H9 (cell line): ENCODE data around the gene CNIH2. TPM values are rescaled to one million over a fixed set of nuclear protein-coding genes. Genes with fewer than 3 reads are reported as not detected.
"Not testable (repeated sequence)": the region's sequence is repeated elsewhere in the genome, so short reads cannot be mapped to it uniquely, and the experiment has no call there.

Source experiments
- DNase-seq: peaks from one replicate; pipeline ENCODE4 v3.0.0-alpha.2; 2017
- H2AFZ ChIP-seq: one replicate; pipeline ENCODE4 v1.6.1; 2013; ENCODE audit warnings: mild to moderate bottlenecking, low read length, control low read depth, moderate library complexity
- H2AK5ac ChIP-seq: 2 replicates; pipeline ENCODE4 v1.6.1; 2013; ENCODE audit warnings: low read length, control low read depth, mixed read lengths; ENCODE audit not compliant: insufficient read length
- H2BK120ac ChIP-seq: one replicate; pipeline ENCODE4 v1.6.1; 2013; ENCODE audit warnings: low read depth, mild to moderate bottlenecking, low read length, control low read depth, inconsistent platforms; ENCODE audit not compliant: poor library complexity, severe bottlenecking
- H2BK12ac ChIP-seq: 2 replicates; pipeline ENCODE4 v1.6.1; 2013; ENCODE audit warnings: low read length, control low read depth, mixed read lengths, low read depth; ENCODE audit not compliant: insufficient read length
- H2BK15ac ChIP-seq: 2 replicates; pipeline ENCODE4 v1.6.1; 2013; ENCODE audit warnings: low read depth, low read length, control low read depth
- H2BK20ac ChIP-seq: one replicate; pipeline ENCODE4 v1.6.1; 2013; ENCODE audit warnings: low read depth, mild to moderate bottlenecking, low read length, control low read depth, inconsistent platforms; ENCODE audit not compliant: poor library complexity, severe bottlenecking
- H2BK5ac ChIP-seq: 2 replicates; pipeline ENCODE4 v1.6.1; 2013; ENCODE audit warnings: low read length, control low read depth, mixed read lengths; ENCODE audit not compliant: insufficient read length
- H3K14ac ChIP-seq: 2 replicates; pipeline ENCODE4 v1.6.1; 2013; ENCODE audit warnings: low read length, control low read depth; ENCODE audit not compliant: insufficient read depth
- H3K18ac ChIP-seq: 2 replicates; pipeline ENCODE4 v1.6.1; 2013; ENCODE audit warnings: low read depth, mild to moderate bottlenecking, mixed read lengths, low read length, control low read depth; ENCODE audit not compliant: insufficient read length
- H3K23ac ChIP-seq: 2 replicates; pipeline ENCODE4 v1.6.1; 2013; ENCODE audit warnings: low read length, control low read depth, mixed read lengths, low read depth; ENCODE audit not compliant: insufficient read length
- H3K23me2 ChIP-seq: 2 replicates; pipeline ENCODE4 v1.6.1; 2013; ENCODE audit warnings: low read depth, mild to moderate bottlenecking, mixed read lengths, low read length, control low read depth; ENCODE audit not compliant: insufficient read length, poor library complexity, severe bottlenecking
- H3K27ac ChIP-seq: 2 replicates; pipeline ENCODE4 v1.5.1; 2013; ENCODE audit warnings: low read length, control low read depth, mixed read lengths, low read depth; ENCODE audit not compliant: insufficient read length
- H3K27me3 ChIP-seq: 2 replicates; pipeline ENCODE4 v1.6.1; 2013; ENCODE audit warnings: low read length, control low read depth, inconsistent platforms; ENCODE audit not compliant: insufficient read depth
- H3K4ac ChIP-seq: 2 replicates; pipeline ENCODE4 v1.6.1; 2013; ENCODE audit warnings: low read depth, mild to moderate bottlenecking, control low read depth, inconsistent platforms, low read length, moderate library complexity
- H3K4me1 ChIP-seq: 2 replicates; pipeline ENCODE4 v1.6.1; 2013; ENCODE audit warnings: low read length, control low read depth, inconsistent platforms; ENCODE audit not compliant: insufficient read depth
- H3K4me2 ChIP-seq: 2 replicates; pipeline ENCODE4 v1.6.1; 2013; ENCODE audit warnings: low read length, control low read depth, mixed read lengths; ENCODE audit not compliant: insufficient read length, insufficient read depth
- H3K56ac ChIP-seq: 2 replicates; pipeline ENCODE4 v1.6.1; 2013; ENCODE audit warnings: low read depth, mild to moderate bottlenecking, mixed read lengths, low read length, control low read depth; ENCODE audit not compliant: insufficient read length
- H3K79me1 ChIP-seq: 2 replicates; pipeline ENCODE4 v1.6.1; 2013; ENCODE audit warnings: low read depth, mild to moderate bottlenecking, moderate library complexity, low read length, control low read depth, inconsistent platforms; ENCODE audit not compliant: insufficient read depth, poor library complexity, severe bottlenecking
- H3K79me2 ChIP-seq: 2 replicates; pipeline ENCODE4 v1.6.1; 2013; ENCODE audit warnings: low read length, control low read depth, inconsistent platforms; ENCODE audit not compliant: insufficient read depth
- H3K9ac ChIP-seq: 2 replicates; pipeline ENCODE4 v1.6.1; 2013; ENCODE audit warnings: low read length, control low read depth, mixed read lengths; ENCODE audit not compliant: insufficient read length; ENCODE audit errors: extremely low read depth
- H3K9me3 ChIP-seq: one replicate; pipeline ENCODE4 v1.6.1; 2013; ENCODE audit warnings: low read depth, low read length, inconsistent platforms; ENCODE audit not compliant: control insufficient read depth
- H3T11ph ChIP-seq: one replicate; pipeline ENCODE4 v1.6.1; 2013; ENCODE audit warnings: mild to moderate bottlenecking, low read length, control low read depth, inconsistent platforms
- H4K20me1 ChIP-seq: one replicate; pipeline ENCODE4 v1.6.1; 2013; ENCODE audit not compliant: control insufficient read depth, insufficient read length, insufficient read depth
- H4K5ac ChIP-seq: 2 replicates; pipeline ENCODE4 v1.6.1; 2013; ENCODE audit warnings: low read depth, mild to moderate bottlenecking, mixed read lengths, low read length, control low read depth; ENCODE audit not compliant: insufficient read length
- H4K8ac ChIP-seq: replicated peaks from 2 replicates; pipeline ENCODE4 v1.6.1; 2013; ENCODE audit warnings: low read length, control low read depth, mixed read lengths, low read depth; ENCODE audit not compliant: insufficient read length
- H4K91ac ChIP-seq: 2 replicates; pipeline ENCODE4 v1.6.1; 2013; ENCODE audit warnings: low read depth, mild to moderate bottlenecking, moderate library complexity, mixed read lengths, low read length, control low read depth; ENCODE audit not compliant: insufficient read length
- H3K27ac Mint-ChIP-seq, 3 experiments: 2 replicates in 2 of 3; 3 replicates in 1 of 3; pipeline ENCODE4 v1.8.0; 2020 to 2021; ENCODE audit warnings: mixed read lengths in 3 of 3, mild to moderate bottlenecking in 1 of 3, moderate library complexity in 1 of 3
- H3K27me3 Mint-ChIP-seq: 2 replicates; pipeline ENCODE4 v1.8.0; 2021; ENCODE audit warnings: low read depth, mild to moderate bottlenecking, moderate library complexity, mixed read lengths
- H3K36me3 Mint-ChIP-seq, 3 experiments: 2 replicates in 2 of 3; 3 replicates in 1 of 3; pipeline ENCODE4 v1.8.0; 2020 to 2021; ENCODE audit warnings: low read depth in 3 of 3, mixed read lengths in 3 of 3; ENCODE audit not compliant: insufficient read depth in 1 of 3
- H3K4me1 Mint-ChIP-seq, 2 experiments: 2 replicates each; pipeline ENCODE4 v1.8.0; 2020; ENCODE audit warnings: mixed read lengths in 2 of 2
- H3K4me3 Mint-ChIP-seq, 2 experiments: 2 replicates in 1 of 2; 3 replicates in 1 of 2; pipeline ENCODE4 v1.8.0; 2020 to 2021; ENCODE audit warnings: mild to moderate bottlenecking in 2 of 2, mixed read lengths in 2 of 2, moderate library complexity in 1 of 2
- H3K9me3 Mint-ChIP-seq, 2 experiments: 2 replicates in 1 of 2; 3 replicates in 1 of 2; pipeline ENCODE4 v1.8.0; 2020; ENCODE audit warnings: mild to moderate bottlenecking in 2 of 2, mixed read lengths in 2 of 2, moderate library complexity in 1 of 2
- CTCF ChIP-seq: fragments of 200-600 bp; sonication (generic); conservative IDR thresholded peaks from 3 replicates; pipeline ENCODE4 v1.8.0; 2021; ENCODE audit warnings: antibody characterized with exemption, mild to moderate bottlenecking
- WGBS: extraction: QIAGEN DNeasy Blood & Tissue Kit; methylation state at CpG from one replicate; pipeline ENCODE4 v1.1.7; 2013; ENCODE audit warnings: missing lambda C conversion rate, low lambda C conversion rate, mixed read lengths; ENCODE audit not compliant: insufficient read length; ENCODE audit errors: extremely low coverage; 5-methylcytosine and 5-hydroxymethylcytosine counted together
- total RNA-seq: library from RNA; stranded (reverse); gene quantifications from 2 replicates; pipeline ENCODE4 v1.2.1, GENCODE V29; 2021

Gene CNIH2
- total RNA-seq, 1 experiment from 2014 or later: 12.0 TPM

- Histone ChIP-seq H3K18ac (no peak overlapping the region), H3K79me1 (no peaks in the 10 kb centered on the region), H3K14ac (no peak overlapping the region), H4K8ac (no peak overlapping the region), H3T11ph (no peak overlapping the region), H3K4me1 (no peaks in the 10 kb centered on the region), H3K79me2 (no peaks in the 10 kb centered on the region), H4K20me1 (no peaks in the 10 kb centered on the region), H4K91ac (no peak overlapping the region), H3K9ac (no peak overlapping the region), H2BK5ac (no peak overlapping the region), H2BK15ac (no peak overlapping the region), H3K27me3 (no peaks in the 10 kb centered on the region), H3K23me2 (peaks cover 12% of the 10 kb centered on the region), H3K4ac (no peak overlapping the region), H3K4me2 (no peak overlapping the region), H3K9me3 (no peaks in the 10 kb centered on the region), H3K27ac (no peak overlapping the region), H2BK120ac (no peak overlapping the region), H2BK20ac (no peak overlapping the region), H2BK12ac (no peak overlapping the region), H3K23ac (no peak overlapping the region), H2AK5ac (no peak overlapping the region), H4K5ac (no peak overlapping the region), H2AFZ (no peak overlapping the region), H3K56ac (no peak overlapping the region)
- WGBS: no CpG with 5 or more reads among the region's 8 CpGs
- H3K4me3 Mint-ChIP-seq: no peak overlapping the region
- no peak for TF ChIP-seq CTCF
- no peaks in the 10 kb centered on the region; a peak in 1 of 5 replicates for H3K9me3 Mint-ChIP-seq
- H3K36me3 Mint-ChIP-seq: no peaks in the 10 kb centered on the region; a peak in 1 of 7 replicates
- peaks cover 21% of the 10 kb centered on the region for H3K27me3 Mint-ChIP-seq
- no peak for DNase-seq
- no peak overlapping the region for H3K27ac Mint-ChIP-seq
- peaks cover 10 to 19% of the 10 kb centered on the region in 2 experiments for H3K4me1 Mint-ChIP-seq
Measured at GRCh38 chr11:66310324-66310723, 32.3 kb downstream of the CNIH2 start.

GRCh38 chr11:66310803-66311440, 32.9 kb downstream of the CNIH2 start:
- not testable (repeated sequence) for H3K14ac ChIP-seq, H3K27me3 ChIP-seq, H3K27ac Mint-ChIP-seq

More at GRCh38 chr11:66310803-66311440, 32.9 kb downstream of the CNIH2 start:
- H3K4me2 ChIP-seq, H3K27ac ChIP-seq, H3K9me3 Mint-ChIP-seq, H4K8ac ChIP-seq, H4K20me1 ChIP-seq, H2AFZ ChIP-seq, H2BK120ac ChIP-seq, H3K79me1 ChIP-seq, H4K5ac ChIP-seq, H2BK5ac ChIP-seq, H2BK12ac ChIP-seq, H3K4me1 ChIP-seq, H2BK15ac ChIP-seq, H3K4ac ChIP-seq, H2AK5ac ChIP-seq, H2BK20ac ChIP-seq, H3K18ac ChIP-seq, H3K36me3 Mint-ChIP-seq, H3K9ac ChIP-seq, H3T11ph ChIP-seq, H3K4me3 Mint-ChIP-seq, H4K91ac ChIP-seq, H3K79me2 ChIP-seq, H3K23ac ChIP-seq, DNase-seq, H3K56ac ChIP-seq, H3K9me3 ChIP-seq: not testable (repeated sequence)
- H3K4me1 Mint-ChIP-seq: peaks cover 10 to 19% of the 10 kb centered on the region in 2 experiments
- H3K27me3 Mint-ChIP-seq: peaks cover 26% of the 10 kb centered on the region
- peaks cover 12% of the 10 kb centered on the region for H3K23me2 ChIP-seq
- no CpG with 5 or more reads among the region's 18 CpGs for WGBS
